Naive thymus-derived CD4-positive, alpha-beta T cell (primary cell): ENCODE measurements around the gene ITPR2. TPM values are rescaled to one million over a fixed set of nuclear protein-coding genes. Genes with fewer than 3 reads are reported as not detected.

Experiments
- ATAC-seq: fragments of 150-1000 bp; cut with Tn5 transposase; 2 replicates; pipeline ENCODE4 v1.10.0; 2021; ENCODE audit warnings: mild to moderate bottlenecking, moderate library complexity
- CTCF ChIA-PET: fragments of 350-600 bp; sonication (Branson Sonifier 250); formaldehyde crosslinking; loops from one replicate; lab custom pipeline; 2021; ENCODE audit warnings: antibody characterized with exemption; lab: Charles Lee
- POLR2A ChIA-PET: fragments of 350-600 bp; sonication (Branson Sonifier 250); formaldehyde crosslinking; loops from one replicate; lab custom pipeline; 2021; ENCODE audit warnings: antibody characterized with exemption, inconsistent platforms; lab: Charles Lee
- DNase-seq, 9 donors: peaks; one replicate each; pipeline versions ENCODE4 v3.0.0 to v3.0.0-alpha.2; 2020 to 2022; ENCODE audit warnings: mixed read lengths in 1 of 9
- H3K27ac ChIP-seq: one replicate; pipeline ENCODE4 v1.7.0; 2013; ENCODE audit warnings: mild to moderate bottlenecking, low read depth, low read length, moderate library complexity
- H3K27me3 ChIP-seq, 2 donors: one replicate each; pipeline ENCODE4 v1.7.0; 2013; ENCODE audit warnings: low read length in 2 of 2, mild to moderate bottlenecking in 2 of 2, moderate library complexity in 2 of 2; ENCODE audit not compliant: control insufficient read depth in 2 of 2, insufficient read depth in 2 of 2
- H3K36me3 ChIP-seq, 3 experiments: 1 replicate in 2 of 3; 2 replicates in 1 of 3; pipeline ENCODE4 v1.7.0; 2013; ENCODE audit warnings: low read length in 3 of 3, mild to moderate bottlenecking in 3 of 3, moderate library complexity in 1 of 3; ENCODE audit not compliant: insufficient read depth in 3 of 3, control insufficient read depth in 2 of 3
- H3K4me1 ChIP-seq, 2 donors: one replicate each; pipeline ENCODE4 v1.7.0; 2013; ENCODE audit warnings: low read length in 2 of 2, mild to moderate bottlenecking in 2 of 2, moderate library complexity in 1 of 2; ENCODE audit not compliant: control insufficient read depth in 2 of 2, insufficient read depth in 2 of 2
- H3K4me3 ChIP-seq: 2 replicates; pipeline ENCODE4 v1.7.0; 2013; ENCODE audit warnings: mild to moderate bottlenecking, low read length
- H3K9me3 ChIP-seq, 3 experiments: 1 replicate in 2 of 3; 2 replicates in 1 of 3; pipeline ENCODE4 v1.7.0; 2013; ENCODE audit warnings: low read length in 3 of 3; ENCODE audit not compliant: control insufficient read depth in 2 of 3
- H3K27ac Mint-ChIP-seq, 9 donors: one replicate each; pipeline ENCODE4 v1.8.0; 2020 to 2022; ENCODE audit warnings: mixed read lengths in 9 of 9, mild to moderate bottlenecking in 8 of 9, moderate library complexity in 5 of 9, inconsistent platforms in 2 of 9
- H3K27me3 Mint-ChIP-seq, 5 donors: one replicate each; pipeline ENCODE4 v1.8.0; 2021 to 2022; ENCODE audit warnings: mixed read lengths in 5 of 5, mild to moderate bottlenecking in 1 of 5
- H3K36me3 Mint-ChIP-seq, 5 donors: one replicate each; pipeline ENCODE4 v1.8.0; 2020 to 2022; ENCODE audit warnings: mixed read lengths in 5 of 5, mild to moderate bottlenecking in 3 of 5, inconsistent platforms in 1 of 5
- H3K4me1 Mint-ChIP-seq, 7 donors: one replicate each; pipeline ENCODE4 v1.8.0; 2020 to 2022; ENCODE audit warnings: mixed read lengths in 7 of 7, mild to moderate bottlenecking in 3 of 7, inconsistent platforms in 1 of 7
- H3K4me3 Mint-ChIP-seq, 10 donors: one replicate each; pipeline ENCODE4 v1.8.0; 2020 to 2022; ENCODE audit warnings: mild to moderate bottlenecking in 10 of 10, mixed read lengths in 10 of 10, moderate library complexity in 6 of 10, inconsistent platforms in 2 of 10
- H3K9me3 Mint-ChIP-seq, 11 donors: one replicate each; pipeline ENCODE4 v1.8.0; 2020 to 2022; ENCODE audit warnings: mixed read lengths in 11 of 11, mild to moderate bottlenecking in 4 of 11, inconsistent platforms in 1 of 11, moderate library complexity in 1 of 11
- intact Hi-C, 2 donors: fragments of 100-400 bp; cut with micrococcal nuclease; formaldehyde crosslinking; loops; one replicate each; pipeline ENCODE4 v1.15.1; 2023
- polyA plus RNA-seq, 2 donors: library from polyadenylated mRNA; unstranded; fragments of 300-500 nt; fragmentation: Illumina TruSeq; gene quantifications; one replicate each; pipeline ENCODE4 v1.2.3, GENCODE V29; 2021
- total RNA-seq, 6 experiments: library from RNA in 5 of 6; stranded (reverse) in 5 of 6; gene quantifications; 1 replicate in 5 of 6; 2 replicates in 1 of 6; pipeline ENCODE4 v1.2.3 and lab custom pipeline; 2021 to 2026

Gene ITPR2
- total and polyA plus RNA-seq, 7 experiments from 2014 or later = 11.3 to 71.5 (median 51.4) TPM

DNA sequence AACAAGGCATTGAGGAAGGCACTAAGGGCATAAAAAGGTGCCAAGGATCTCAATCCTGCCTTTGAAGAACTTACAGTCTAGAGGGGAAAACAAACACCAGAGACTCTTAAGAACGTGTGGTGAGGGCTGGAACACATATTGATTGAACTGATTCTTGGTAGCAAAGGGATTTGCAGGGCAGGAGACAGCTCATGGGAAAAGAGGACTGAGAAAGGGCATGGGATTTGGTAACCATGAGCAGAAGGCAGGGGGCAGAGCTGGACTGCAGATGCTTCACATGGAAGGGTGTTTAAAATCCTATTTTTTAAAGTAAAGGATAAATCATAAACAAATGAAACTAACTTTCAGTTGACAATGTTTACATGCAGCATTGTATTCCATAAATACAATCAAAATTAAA lies 203.1 kb downstream of the ITPR2 start:
- no peak for DNase-seq
- ATAC-seq = no peak
- Mint-ChIP-seq H3K4me3 (no peak overlapping the region), H3K4me1 (peaks cover 0 to 20% (median 0%) of the 10 kb centered on the region in 7 donors), H3K36me3 (peaks cover 14 to 71% (median 37%) of the 10 kb centered on the region in 5 donors), H3K9me3 (peaks cover 0 to 1% (median 0%) of the 10 kb centered on the region in 11 donors), H3K27ac (peak overlapping the region in 3 of 9 donors; percentile 45 to 80 (median 78)), H3K27me3 (no peaks in the 10 kb centered on the region)
- H3K27ac ChIP-seq = no peak overlapping the region
- H3K27me3 ChIP-seq = no peaks in the 10 kb centered on the region
- H3K36me3 ChIP-seq = peaks cover 0 to 17% (median 0%) of the 10 kb centered on the region in 3 experiments
- intact Hi-C loops = no loop called here
- CTCF ChIA-PET = interaction anchor here (0.8 kb wide), 1 partner anchor 313 kb away, joined by 3 read pairs; no protein-coding TSS in a partner anchor
- POLR2A ChIA-PET = no interaction called here
- no peaks in the 10 kb centered on the region for H3K9me3 ChIP-seq
- no peaks in the 10 kb centered on the region for H3K4me1 ChIP-seq
- H3K4me3 ChIP-seq = no peak overlapping the region

DNA sequence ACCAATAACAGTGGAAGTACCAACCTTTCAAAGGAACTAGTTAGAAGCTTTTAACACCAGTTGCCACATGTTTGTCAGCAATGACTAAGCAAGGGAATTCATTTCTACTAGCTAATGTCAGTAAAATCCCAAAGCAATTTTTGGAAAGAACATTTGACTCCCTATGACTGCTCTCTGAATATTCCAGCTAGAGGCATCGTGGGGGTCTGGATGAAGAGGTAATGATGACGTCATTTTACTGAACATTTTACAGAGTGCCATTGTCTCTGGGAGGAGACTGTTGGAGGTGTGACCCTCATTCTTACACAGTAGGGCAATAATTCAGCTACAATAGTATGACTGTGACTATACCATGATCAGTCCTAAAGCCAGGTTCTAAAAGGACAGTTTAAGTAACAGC lies 204.8 kb downstream of the ITPR2 start:
- Mint-ChIP-seq H3K27me3 (no peaks in the 10 kb centered on the region), H3K27ac (no peak overlapping the region), H3K36me3 (peaks cover 14 to 75% (median 45%) of the 10 kb centered on the region in 5 donors), H3K4me3 (no peak overlapping the region), H3K9me3 (peaks cover 0 to 1% (median 0%) of the 10 kb centered on the region in 11 donors), H3K4me1 (peaks cover 0 to 20% (median 0%) of the 10 kb centered on the region in 7 donors)
- POLR2A ChIA-PET = no interaction called here
- H3K27me3 ChIP-seq = no peaks in the 10 kb centered on the region
- H3K4me3 ChIP-seq = no peak overlapping the region
- H3K36me3 ChIP-seq = peaks cover 0 to 17% (median 0%) of the 10 kb centered on the region in 3 experiments
- no peak for ATAC-seq
- CTCF ChIA-PET = no interaction called here
- H3K4me1 ChIP-seq = no peaks in the 10 kb centered on the region
- DNase-seq = no peak
- intact Hi-C loops = no loop called here
- H3K9me3 ChIP-seq = no peaks in the 10 kb centered on the region
- no peak overlapping the region for H3K27ac ChIP-seq

DNA sequence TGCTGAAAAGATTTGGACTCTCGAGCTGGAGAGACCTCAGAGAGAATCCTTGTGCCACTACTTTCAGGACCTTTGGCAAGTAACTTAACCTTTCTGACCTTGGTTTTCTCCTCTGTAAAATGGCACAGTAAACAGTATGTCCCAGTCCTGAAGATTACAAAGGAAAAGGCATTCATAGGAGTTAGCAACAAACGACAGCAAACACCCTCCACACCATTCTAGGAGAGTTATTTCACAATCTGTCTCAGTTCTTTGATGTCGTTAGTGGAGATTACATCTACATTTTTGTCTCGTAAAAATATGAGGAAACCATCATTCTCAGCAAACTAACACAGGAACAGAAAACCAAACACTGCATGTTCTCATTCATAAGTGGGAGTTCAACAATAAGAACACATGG lies 205.7 kb downstream of the ITPR2 start:
- CTCF ChIA-PET = no interaction called here
- Histone ChIP-seq H3K4me3 (no peak overlapping the region), H3K27me3 (no peaks in the 10 kb centered on the region), H3K36me3 (peaks cover 0 to 24% (median 0%) of the 10 kb centered on the region in 3 experiments), H3K27ac (no peak overlapping the region), H3K4me1 (no peaks in the 10 kb centered on the region), H3K9me3 (no peaks in the 10 kb centered on the region)
- ATAC-seq (no peak), DNase-seq (no peak)
- Mint-ChIP-seq H3K27ac (no peak overlapping the region), H3K36me3 (peaks cover 14 to 75% (median 41%) of the 10 kb centered on the region in 5 donors), H3K27me3 (no peaks in the 10 kb centered on the region), H3K4me3 (no peak overlapping the region), H3K9me3 (peaks cover 0 to 1% (median 0%) of the 10 kb centered on the region in 11 donors), H3K4me1 (peaks cover 0 to 22% (median 0%) of the 10 kb centered on the region in 7 donors)
- POLR2A ChIA-PET = no interaction called here
- intact Hi-C loops = no loop called here

DNA sequence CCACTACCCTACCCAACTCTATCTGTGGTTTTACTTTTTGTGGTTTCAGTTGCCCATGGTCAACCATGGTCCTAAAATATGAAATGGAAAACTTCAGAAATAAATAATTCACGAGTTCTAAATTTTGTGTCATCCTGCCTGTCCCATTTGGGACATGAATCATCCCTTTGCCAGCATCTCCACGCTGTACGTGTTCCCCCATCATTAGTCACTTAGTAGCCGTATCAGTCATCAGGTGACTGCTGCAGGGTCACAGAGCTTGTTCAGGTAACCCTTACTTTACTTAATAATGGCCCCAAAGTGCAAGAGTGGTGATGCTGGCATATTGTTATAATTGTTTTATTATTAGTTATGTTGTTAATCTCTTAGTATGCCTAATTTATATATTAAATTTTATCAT lies 209.9 kb downstream of the ITPR2 start:
- Histone ChIP-seq H3K9me3 (no peaks in the 10 kb centered on the region), H3K36me3 (peaks cover 0 to 30% (median 9%) of the 10 kb centered on the region in 3 experiments), H3K27ac (no peak overlapping the region), H3K27me3 (no peaks in the 10 kb centered on the region), H3K4me3 (no peak overlapping the region), H3K4me1 (no peaks in the 10 kb centered on the region)
- H3K4me3 Mint-ChIP-seq = no peak overlapping the region
- H3K36me3 Mint-ChIP-seq = peaks cover 6 to 78% (median 57%) of the 10 kb centered on the region in 5 donors
- POLR2A ChIA-PET = no interaction called here
- peaks cover 0 to 22% (median 0%) of the 10 kb centered on the region in 7 donors for H3K4me1 Mint-ChIP-seq
- ATAC-seq (no peak), DNase-seq (no peak)
- CTCF ChIA-PET = no interaction called here
- intact Hi-C loops = no loop called here
- no peaks in the 10 kb centered on the region for H3K9me3 Mint-ChIP-seq
- no peaks in the 10 kb centered on the region for H3K27me3 Mint-ChIP-seq
- no peak overlapping the region for H3K27ac Mint-ChIP-seq

DNA sequence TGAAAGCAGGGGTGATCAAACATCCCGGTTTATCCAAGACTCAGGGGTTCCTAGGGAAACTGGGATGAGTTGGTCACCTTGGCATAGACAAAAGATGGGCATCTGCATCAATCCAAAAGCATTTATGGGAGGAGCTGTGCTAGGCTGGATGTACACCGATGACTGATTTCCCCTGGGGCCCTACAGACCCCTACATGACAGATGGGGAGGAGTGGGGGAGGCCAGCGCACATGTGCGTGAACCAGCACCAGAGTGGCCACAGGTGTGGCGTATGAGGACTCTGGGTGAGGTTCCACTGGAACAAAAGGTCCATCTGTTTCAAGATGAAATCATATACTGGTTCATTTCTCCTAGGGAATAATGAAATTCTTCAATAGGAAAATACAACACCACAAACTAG lies 210.4 kb downstream of the ITPR2 start:
- ChIA-PET POLR2A (no interaction called here), CTCF (no interaction called here)
- DNase-seq (no peak), ATAC-seq (no peak)
- Mint-ChIP-seq H3K27me3 (no peaks in the 10 kb centered on the region), H3K4me1 (peaks cover 0 to 22% (median 0%) of the 10 kb centered on the region in 7 donors), H3K9me3 (no peaks in the 10 kb centered on the region), H3K36me3 (peaks cover 6 to 77% (median 55%) of the 10 kb centered on the region in 5 donors), H3K4me3 (no peak overlapping the region), H3K27ac (no peak overlapping the region)
- no peaks in the 10 kb centered on the region for H3K9me3 ChIP-seq
- H3K4me3 ChIP-seq = no peak overlapping the region
- H3K36me3 ChIP-seq = peaks cover 0 to 30% (median 9%) of the 10 kb centered on the region in 3 experiments
- no peaks in the 10 kb centered on the region for H3K4me1 ChIP-seq
- no peaks in the 10 kb centered on the region for H3K27me3 ChIP-seq
- H3K27ac ChIP-seq = no peak overlapping the region
- intact Hi-C loops = no loop called here

DNA sequence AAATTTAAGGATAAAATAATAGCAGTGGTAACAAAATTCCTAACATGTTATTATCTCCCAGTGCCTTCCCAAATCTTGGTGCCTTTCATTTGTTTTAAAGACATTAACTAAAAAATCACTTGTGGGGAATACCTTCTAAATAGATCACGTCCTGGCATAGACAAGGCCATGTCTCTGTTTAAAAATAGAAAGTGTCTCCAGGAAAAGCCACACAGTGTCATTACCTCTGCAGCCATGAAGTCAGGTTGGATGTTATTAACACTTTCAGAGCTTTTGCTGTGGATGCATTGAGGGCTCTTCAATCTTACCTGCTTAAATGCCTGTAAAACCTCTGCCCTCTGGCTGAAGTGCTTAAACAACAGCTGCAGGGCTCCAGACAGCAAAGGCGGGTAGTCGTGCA lies 211.1 kb downstream of the ITPR2 start:
- intact Hi-C loops = no loop called here
- peaks cover 0 to 76% (median 50%) of the 10 kb centered on the region in 5 donors for H3K36me3 Mint-ChIP-seq
- peaks cover 0 to 17% (median 0%) of the 10 kb centered on the region in 7 donors for H3K4me1 Mint-ChIP-seq
- Histone ChIP-seq H3K9me3 (no peaks in the 10 kb centered on the region), H3K36me3 (peaks cover 0 to 30% (median 9%) of the 10 kb centered on the region in 3 experiments), H3K27me3 (no peaks in the 10 kb centered on the region), H3K4me3 (no peak overlapping the region), H3K4me1 (no peaks in the 10 kb centered on the region), H3K27ac (no peak overlapping the region)
- DNase-seq (no peak), ATAC-seq (no peak)
- H3K4me3 Mint-ChIP-seq = no peak overlapping the region
- H3K9me3 Mint-ChIP-seq = no peaks in the 10 kb centered on the region
- H3K27me3 Mint-ChIP-seq = no peaks in the 10 kb centered on the region
- H3K27ac Mint-ChIP-seq = no peak overlapping the region
- CTCF ChIA-PET = no interaction called here
- POLR2A ChIA-PET = no interaction called here

DNA sequence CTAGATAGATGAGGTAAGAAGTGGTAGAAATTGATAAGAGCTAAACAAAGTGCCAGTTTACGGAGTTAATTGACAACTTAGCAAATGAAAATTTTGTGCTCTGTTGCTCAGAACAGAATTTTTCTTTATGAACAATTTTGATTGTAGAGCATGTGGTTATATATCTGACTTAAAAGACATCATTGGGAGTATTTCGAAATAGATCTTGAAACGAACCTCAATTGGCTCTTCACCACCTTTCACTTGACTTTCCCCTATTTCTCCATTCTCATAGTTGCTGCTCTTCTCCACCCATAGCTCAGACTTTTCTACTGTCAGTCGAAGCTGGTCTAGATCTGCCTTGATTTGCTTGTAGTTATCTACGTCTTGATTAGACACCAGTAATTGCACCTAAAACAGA lies 212.1 kb downstream of the ITPR2 start:
- CTCF ChIA-PET = no interaction called here
- no peak for ATAC-seq
- no peak overlapping the region for H3K27ac Mint-ChIP-seq
- Histone ChIP-seq H3K36me3 (peaks cover 0 to 30% (median 9%) of the 10 kb centered on the region in 3 experiments), H3K27ac (no peak overlapping the region), H3K4me1 (no peaks in the 10 kb centered on the region), H3K4me3 (no peak overlapping the region), H3K27me3 (no peaks in the 10 kb centered on the region), H3K9me3 (no peaks in the 10 kb centered on the region)
- intact Hi-C loops = no loop called here
- H3K27me3 Mint-ChIP-seq = no peaks in the 10 kb centered on the region
- peaks cover 0 to 71% (median 47%) of the 10 kb centered on the region in 5 donors for H3K36me3 Mint-ChIP-seq
- no peak overlapping the region for H3K4me3 Mint-ChIP-seq
- peaks cover 0 to 9% (median 0%) of the 10 kb centered on the region in 7 donors for H3K4me1 Mint-ChIP-seq
- H3K9me3 Mint-ChIP-seq = no peaks in the 10 kb centered on the region
- DNase-seq = no peak
- POLR2A ChIA-PET = no interaction called here
